RCC 7860 (cell line): Measurements from ENCODE around the gene SMG1.
"Not testable (repeated sequence)": the region's sequence is repeated elsewhere in the genome, so short reads cannot be mapped to it uniquely, and the experiment has no call there.

Source experiments
- DNase-seq: peaks from one replicate; pipeline ENCODE4 v3.0.0-alpha.2; 2015; ENCODE audit warnings: low spot score
- FAIRE-seq: peaks from 2 replicates; lab custom pipeline; 2012; peaks lifted over from hg19 to GRCh38; lab: Jason Lieb, UNC

The SMG1 gene

GRCh38 chr16:18774651-18775050 lies 151.6 kb downstream of the SMG1 start:
- FAIRE-seq, DNase-seq: not testable (repeated sequence)

GRCh38 chr16:18772171-18772570 lies 154.0 kb downstream of the SMG1 start:
- not testable (repeated sequence) for FAIRE-seq, DNase-seq

- DNase-seq, FAIRE-seq: not testable (repeated sequence)
These were observed 155.8 kb downstream of the SMG1 start for GRCh38 chr16:18770336-18770962.

GRCh38 chr16:18767217-18767616 lies 159.0 kb downstream of the SMG1 start:
- not testable (repeated sequence) for FAIRE-seq, DNase-seq

GRCh38 chr16:18762713-18763112 lies 163.5 kb downstream of the SMG1 start:
- DNase-seq, FAIRE-seq: not testable (repeated sequence)

- DNase-seq, FAIRE-seq: not testable (repeated sequence)
These were observed 166.3 kb downstream of the SMG1 start for GRCh38 chr16:18759598-18760520.

GRCh38 chr16:18757960-18758660 lies 168.1 kb downstream of the SMG1 start:
- not testable (repeated sequence) for FAIRE-seq, DNase-seq

GRCh38 chr16:18756639-18757038 lies 169.6 kb downstream of the SMG1 start:
- not testable (repeated sequence) for DNase-seq, FAIRE-seq
